Measurements from ENCODE around the gene GPR153.
A peak's percentile ranks its signal among the peaks of the same experiment; 100 is the strongest.

The GPR153 gene

DNA sequence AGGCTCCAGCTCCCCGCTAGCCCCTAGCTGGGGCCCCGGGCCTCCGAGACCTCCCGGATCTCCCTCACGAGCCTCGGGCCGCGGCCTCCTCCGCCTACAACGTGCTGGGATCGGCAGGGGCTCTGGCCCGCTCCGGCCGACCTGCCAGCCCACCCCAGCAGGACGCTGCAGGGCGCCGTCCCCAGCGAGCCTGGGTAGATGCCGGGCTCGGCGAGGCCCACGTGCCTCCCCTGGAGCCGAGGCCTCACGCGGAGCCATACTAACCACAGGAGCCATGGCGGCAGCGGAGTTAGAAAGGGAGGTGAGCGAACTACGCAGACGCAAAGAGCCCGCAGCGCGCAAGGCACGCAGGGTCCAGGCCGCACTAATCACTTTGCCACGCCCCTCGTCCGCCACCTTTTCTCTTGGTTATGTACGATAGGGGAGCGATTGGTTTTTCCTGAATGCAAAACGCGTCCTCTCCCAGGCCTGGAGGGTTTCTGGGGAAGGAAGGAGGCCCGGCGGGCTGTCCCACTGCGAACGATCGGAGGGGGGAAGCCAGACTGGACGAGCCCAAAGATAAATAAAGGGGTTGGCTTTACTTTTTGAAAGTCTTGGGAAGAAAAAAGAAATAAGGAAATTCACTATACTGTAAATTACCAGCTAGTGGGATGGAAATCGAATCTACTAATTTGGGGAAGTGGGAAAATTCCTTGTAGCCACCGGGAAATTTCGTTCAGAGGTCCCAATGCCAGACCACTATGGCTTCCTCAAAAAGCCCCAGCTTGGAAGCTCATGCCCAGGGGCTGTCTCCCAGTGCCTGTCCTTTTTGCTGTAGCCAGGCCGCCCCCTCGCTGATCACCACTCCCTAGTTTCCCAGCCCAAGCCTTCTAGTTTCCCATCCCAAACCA, 61.4 kb downstream of the GPR153 start, which contains the start of gene RPL22:
Gene RPL22 (minus strand): TSS at position 298 of the 890 bp plus-strand sequence. CDS start 22 bp downstream, at position 276.
- peak; percentile 97 for DNase-seq
- ATAC-seq = peak; percentile 99

DNA sequence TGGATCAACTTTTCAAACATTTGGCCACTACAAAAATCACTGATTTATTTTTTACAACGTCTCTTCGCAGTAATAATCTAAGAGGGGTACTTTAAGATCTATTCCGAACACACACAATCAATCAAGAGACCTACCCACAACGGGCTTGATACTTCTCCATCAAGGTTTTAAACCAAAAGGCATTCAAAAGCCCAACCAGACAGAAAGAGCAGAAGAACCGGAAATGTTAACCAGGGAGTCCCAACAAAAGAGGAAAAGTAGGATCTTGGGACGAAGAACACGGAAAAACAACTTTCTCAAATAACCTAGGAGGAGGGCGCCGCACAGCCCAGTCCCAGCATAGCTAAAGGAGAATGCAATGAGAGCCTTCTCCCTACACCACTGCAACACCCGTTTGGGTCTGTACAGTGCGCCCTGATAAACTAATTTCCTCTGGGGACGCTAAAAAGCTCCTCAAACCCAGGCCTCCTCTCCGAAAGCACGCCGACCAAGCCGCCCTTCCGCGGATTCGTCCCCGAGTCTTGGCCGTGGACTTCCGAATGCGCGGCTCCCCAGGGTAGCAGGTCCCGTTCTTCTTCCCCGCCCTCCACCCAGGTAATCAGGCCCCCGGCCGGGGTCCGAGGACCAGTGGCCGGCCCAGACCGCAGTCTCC, 62.1 kb downstream of the GPR153 start:
- DNase-seq (peak; percentile 38), ATAC-seq (peak; percentile 2)

DNA sequence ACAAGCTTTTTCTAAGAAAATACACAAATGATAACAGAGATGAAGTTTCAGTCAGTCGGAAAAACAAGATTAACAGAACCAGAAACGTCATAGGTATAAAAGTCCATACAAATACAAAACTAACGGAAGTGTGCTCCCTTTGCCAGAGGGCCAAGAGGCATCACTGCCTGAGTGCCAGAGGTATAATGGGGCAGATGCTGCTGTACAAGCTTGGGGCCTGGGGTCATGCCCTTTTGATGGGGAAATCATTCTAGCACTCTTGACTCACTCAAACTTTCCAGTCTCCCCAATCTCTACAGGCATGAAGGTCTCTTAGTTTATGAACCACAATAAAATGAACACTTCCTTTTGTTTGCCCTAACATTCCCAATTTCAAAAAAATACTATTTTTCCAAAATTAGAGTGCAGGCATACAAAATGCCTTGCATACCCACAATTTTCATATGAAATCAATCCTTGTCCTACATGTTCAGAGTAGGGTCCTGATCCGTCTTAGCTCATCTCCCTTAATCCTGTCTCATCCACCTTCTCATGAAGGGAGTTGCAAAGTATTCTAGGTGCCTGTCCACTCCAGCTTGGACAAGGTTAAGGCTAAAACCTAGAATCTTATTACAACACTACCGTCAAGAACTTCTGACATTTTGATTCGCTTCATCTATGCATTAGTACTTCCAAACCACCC, 63.0 kb downstream of the GPR153 start:
- peak; percentile 45 for DNase-seq
- ATAC-seq = peak; percentile 58

All from stimulated activated naive CD8-positive, alpha-beta T cell treated with anti-CD3 and anti-CD28 coated beads, Interleukin-15, Interleukin-2, amounts not matched to agents 100 U/mL and 50 U/mL, for 24 hours (primary cell).